ENCODE measurements around the gene RPL18.

The RPL18 gene

DNA sequence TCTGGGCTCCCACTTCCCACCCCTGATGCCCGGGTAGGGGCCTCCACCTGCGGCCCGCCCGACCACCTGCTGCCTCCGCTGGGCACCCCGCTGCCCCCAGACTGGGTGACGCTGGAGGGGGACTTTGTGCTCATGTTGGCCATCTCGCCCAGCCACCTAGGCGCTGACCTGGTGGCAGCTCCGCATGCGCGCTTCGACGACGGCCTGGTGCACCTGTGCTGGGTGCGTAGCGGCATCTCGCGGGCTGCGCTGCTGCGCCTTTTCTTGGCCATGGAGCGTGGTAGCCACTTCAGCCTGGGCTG lies 10.3 kb upstream of the RPL18 start:
- no peak for DNase-seq

- no peak for DNase-seq
Observed at GRCh38 chr19:48628486-48629296, 9.7 kb upstream of the RPL18 start.

GRCh38 chr19:48627865-48628314 lies 8.9 kb upstream of the RPL18 start:
- no peak for DNase-seq

GRCh38 chr19:48627201-48627864 lies 8.4 kb upstream of the RPL18 start:
- no peak for DNase-seq

GRCh38 chr19:48625891-48626327 lies 6.9 kb upstream of the RPL18 start:
- no peak for DNase-seq

GRCh38 chr19:48624791-48625723 lies 6.1 kb upstream of the RPL18 start:
- no peak for DNase-seq

- peak; percentile 98 for DNase-seq
Observed at GRCh38 chr19:48624067-48624594, 5.2 kb upstream of the RPL18 start.

- DNase-seq = no peak
Observed at GRCh38 chr19:48623556-48624066, 4.6 kb upstream of the RPL18 start.

GRCh38 chr19:48619692-48620585 lies 961 bp upstream of the RPL18 start:
- no peak for DNase-seq

DNA sequence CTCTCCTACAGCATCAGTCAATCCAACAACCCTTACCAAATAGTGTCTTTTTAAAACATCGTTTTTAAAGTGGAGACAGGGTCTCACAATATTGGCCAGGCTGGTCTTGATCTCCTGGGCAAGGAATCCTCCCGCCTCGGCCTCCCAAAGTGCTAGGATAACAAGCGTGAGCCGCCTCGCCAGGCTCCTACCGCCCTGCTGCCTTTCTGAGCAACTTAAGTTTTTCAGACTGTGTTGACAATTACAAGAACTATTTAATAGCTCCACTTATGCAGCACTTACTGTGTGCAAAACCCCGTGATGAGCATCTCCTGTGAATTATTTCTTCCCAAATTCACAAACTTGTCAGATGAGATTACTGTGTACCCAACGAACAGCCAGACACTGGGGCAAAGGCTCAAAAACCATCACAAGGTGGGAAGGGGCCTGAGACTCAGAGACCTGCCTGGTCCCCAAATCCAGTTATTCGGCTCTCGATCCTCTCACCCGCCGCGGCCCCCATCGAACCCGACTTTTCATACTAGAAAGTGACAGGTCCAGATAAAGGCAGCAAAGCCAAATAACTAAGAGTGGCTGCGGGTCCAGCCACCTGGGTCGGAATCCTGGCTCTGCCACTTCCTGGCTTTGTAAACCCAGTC lies 581 bp downstream of the RPL18 start:
- DNase-seq = no peak

DNA sequence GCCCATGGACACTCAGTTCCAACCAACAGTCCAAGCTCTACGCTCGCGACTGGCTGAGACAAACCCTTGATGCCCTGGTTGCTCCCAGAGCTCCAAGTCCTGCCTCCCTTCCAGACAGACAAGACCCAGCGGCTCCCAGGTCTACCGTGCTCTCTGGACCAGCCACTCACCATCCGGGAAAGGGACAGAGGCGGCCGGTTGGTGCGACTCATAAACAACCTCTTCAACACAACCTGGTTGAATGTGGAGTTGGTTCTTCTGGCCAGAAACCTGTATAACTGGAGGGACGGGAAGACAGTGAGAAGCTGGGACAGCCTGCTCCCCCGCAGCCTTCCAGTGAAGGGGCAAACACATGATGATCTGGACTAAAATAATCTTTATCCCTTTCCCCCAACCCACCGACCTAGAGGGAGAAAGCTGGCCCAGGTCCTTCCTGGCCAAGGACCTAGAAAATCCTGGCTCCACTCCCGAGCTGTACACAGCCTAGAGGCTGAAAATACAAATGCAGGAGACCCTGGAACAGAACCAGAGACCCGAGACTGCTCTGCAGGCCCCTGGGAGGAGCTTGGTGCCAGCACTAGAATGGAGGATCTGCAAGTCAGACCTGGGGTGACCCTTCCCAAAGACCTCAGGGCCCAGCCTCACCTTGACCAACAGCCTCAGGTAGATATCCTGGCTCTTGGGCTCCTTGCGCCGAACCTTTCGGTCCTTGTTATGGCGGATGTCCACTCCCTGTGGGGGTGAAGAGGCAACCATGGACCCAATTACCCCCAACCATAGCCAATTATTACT lies 1.6 kb downstream of the RPL18 start:
- no peak for DNase-seq

GRCh38 chr19:48616491-48617056 lies 2.4 kb downstream of the RPL18 start:
- DNase-seq = no peak

DNA sequence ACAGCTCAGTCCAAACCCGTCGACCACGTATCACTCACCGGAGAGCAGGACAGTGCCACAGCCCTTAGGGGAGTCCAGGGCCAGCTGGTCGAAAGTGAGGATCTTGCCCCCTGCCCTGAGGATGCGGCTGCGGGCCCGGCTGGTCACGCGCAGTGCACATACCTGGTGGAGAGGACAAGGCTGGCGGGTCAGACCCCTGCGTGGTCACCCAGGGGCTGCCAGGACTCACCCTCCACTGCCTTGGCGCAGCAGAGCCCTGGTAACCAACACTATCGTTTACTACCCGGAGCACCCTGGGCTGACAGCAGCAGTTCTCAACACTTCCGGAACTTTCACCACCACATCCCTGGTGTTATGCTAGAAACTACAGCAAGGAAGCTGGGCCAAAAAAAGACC lies 2.9 kb downstream of the RPL18 start:
- no peak for DNase-seq

- no peak for DNase-seq
Observed at GRCh38 chr19:48615231-48616040, 3.5 kb downstream of the RPL18 start.

DNA sequence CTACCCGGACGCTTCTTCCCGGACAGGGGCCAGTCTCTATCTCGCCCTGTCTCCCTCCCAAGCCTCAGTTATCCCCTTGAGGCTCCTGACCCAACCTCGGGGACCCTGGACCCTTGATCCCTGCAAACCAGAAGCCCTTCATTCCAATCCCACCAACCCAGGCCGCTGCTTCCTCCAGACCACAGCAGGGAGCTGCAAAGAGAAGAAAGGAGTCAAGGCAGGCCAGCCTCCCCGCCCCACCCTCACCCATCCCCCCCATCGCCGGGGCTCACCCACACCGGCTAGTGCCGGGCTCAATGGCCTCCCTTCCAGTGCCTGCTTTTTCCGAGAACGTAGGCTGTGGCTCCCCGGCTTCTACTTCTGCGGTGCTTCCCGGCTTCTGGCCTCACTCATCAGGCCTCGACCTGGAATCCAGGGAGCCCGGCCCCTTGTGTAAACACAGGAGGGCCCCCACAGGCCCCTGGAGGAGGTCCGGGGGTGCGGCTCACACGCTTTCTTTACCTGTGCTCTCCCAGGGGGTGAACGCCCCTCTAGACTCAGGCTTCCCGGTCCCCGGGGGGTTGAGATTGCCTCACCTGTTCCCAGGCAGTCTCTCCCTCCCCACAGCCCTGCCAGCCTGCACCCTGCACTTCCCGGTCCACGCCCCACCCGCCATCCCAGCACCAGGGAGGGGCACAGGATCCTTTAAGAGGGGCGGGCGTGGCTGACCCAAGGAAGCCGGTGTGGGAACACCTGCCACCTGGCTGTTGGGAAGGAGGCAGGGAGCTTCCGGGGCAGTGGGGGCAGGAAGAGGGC lies 4.3 kb downstream of the RPL18 start, which contains the start of gene FAM83E:
FAM83E (minus strand) TSS at position 641 of the 795 bp plus-strand sequence. CDS start 1,704 bp downstream, outside the sequence.
- DNase-seq = no peak

DNA sequence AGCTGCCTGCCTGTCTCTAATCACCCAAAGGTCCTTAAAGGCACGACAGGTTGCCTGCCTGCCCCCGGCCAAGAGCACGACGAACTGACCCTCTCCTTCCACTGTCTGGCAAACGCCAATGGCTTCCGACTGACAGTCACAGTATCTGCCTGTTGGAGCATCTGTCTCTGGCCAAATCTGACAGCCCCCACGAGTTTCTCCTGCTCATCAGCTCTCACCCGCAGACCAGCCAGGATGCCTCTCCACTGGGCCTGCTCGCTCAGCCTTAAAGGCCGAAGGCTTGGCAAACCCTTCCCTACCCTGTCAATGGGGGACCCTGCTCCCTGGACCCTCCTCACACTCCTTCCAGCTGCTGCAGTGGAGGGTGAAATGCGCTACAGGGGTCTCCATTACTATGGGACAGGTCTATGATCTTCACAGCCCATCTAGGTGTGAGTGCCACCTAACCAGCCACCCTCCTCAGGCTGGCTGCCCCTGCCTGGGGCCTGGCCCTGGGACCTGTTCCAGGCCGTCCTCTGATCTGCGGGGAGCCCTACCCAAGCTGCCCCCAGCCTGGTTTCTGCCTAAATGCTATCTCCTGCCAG lies 5.0 kb downstream of the RPL18 start:
- DNase-seq = no peak

DNA sequence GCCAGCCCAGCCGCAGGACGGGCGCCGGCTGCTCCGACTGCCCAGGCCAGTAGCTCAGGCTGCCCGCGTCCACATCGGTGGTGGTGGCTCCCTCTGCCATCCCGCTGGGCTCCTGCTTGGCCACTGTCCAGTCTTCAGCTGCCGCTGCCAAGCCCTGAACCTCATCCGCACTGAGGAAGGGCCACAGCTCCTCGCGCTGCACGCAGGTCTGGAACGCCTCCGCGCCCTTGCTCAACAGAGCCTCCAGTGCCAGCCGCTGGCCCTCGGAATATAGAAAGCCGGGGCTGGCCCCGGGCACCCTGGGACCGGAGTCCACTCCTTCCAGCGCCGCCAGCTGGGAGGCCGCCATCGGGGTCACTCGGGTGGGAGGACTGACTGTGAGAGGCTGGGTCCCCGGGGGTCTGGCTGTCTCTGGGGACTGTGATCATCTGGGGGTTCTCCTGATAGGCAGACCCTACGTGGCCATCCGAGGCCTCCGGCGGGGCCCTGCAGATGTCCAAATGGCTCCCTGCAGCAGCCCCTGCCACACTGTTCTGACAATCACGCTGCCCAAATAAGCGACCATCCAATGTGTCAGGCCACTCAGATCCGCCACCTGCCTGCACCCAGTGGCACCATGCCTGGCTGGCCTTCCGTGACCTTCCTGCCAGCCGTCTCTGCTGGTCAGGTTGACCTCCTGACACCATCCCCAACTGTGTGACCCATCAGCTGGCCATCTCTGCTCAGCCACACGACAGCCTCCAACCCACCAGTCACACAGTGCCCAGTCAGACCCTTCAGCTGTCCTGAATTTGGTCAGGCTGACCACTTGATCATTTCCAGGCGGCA lies 5.7 kb downstream of the RPL18 start:
- DNase-seq = no peak

All from NCI-H1694 (cell line).